HG03095 (cell line): ENCODE results near the gene GPR135.

ENCODE experiments used
- ATAC-seq: cut with Tn5 transposase; IDR thresholded peaks from one replicate; pipeline ENCODE4 v1.9.1; 2021; ENCODE audit warnings: moderate library complexity; ENCODE audit not compliant: unreplicated experiment

The GPR135 gene, protein sequence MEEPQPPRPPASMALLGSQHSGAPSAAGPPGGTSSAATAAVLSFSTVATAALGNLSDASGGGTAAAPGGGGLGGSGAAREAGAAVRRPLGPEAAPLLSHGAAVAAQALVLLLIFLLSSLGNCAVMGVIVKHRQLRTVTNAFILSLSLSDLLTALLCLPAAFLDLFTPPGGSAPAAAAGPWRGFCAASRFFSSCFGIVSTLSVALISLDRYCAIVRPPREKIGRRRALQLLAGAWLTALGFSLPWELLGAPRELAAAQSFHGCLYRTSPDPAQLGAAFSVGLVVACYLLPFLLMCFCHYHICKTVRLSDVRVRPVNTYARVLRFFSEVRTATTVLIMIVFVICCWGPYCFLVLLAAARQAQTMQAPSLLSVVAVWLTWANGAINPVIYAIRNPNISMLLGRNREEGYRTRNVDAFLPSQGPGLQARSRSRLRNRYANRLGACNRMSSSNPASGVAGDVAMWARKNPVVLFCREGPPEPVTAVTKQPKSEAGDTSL

DNA sequence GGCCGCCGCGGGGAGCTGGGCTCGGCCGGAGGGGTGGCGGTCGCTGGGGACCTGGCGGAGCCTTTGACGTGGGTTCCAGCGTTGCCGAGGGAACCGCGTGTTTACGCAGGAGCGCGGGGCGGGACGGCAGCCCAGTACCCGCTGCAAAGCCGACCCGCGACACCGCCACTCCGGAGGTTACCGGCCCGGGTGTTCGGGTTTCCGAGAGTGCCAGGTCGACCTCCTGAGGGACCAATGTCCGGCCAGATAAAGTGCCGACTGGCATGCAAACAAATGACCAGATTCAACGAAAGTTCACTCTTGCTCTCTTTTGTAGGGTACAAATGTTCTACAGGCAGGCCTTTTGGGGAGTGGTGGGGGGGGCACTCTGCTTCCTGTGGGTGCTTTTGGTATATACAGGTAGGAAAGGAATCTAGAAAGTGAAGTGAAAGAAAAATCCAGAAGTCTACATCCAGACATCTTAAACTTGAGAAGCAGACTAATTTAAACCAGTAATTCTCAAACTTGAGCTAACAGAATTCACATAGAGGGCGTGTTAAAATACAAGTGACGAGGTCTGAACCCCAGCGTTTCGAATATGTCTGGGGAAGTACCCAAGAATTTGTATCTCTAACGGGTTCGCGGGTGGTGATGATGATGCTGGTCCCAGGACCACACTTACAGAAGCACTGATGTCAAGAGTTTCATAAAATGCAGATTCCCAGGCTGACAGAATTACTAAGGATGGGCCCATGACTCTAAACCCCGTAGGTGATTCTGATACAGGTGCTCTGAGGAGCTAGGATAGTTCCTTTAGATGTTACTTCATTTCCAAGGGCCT, at the start of gene GPR135:
Gene GPR135 (minus strand): TSS at position 65 of the 820 bp plus-strand sequence. CDS start 154 bp downstream, outside the sequence.
- peak; percentile 32 for ATAC-seq

DNA sequence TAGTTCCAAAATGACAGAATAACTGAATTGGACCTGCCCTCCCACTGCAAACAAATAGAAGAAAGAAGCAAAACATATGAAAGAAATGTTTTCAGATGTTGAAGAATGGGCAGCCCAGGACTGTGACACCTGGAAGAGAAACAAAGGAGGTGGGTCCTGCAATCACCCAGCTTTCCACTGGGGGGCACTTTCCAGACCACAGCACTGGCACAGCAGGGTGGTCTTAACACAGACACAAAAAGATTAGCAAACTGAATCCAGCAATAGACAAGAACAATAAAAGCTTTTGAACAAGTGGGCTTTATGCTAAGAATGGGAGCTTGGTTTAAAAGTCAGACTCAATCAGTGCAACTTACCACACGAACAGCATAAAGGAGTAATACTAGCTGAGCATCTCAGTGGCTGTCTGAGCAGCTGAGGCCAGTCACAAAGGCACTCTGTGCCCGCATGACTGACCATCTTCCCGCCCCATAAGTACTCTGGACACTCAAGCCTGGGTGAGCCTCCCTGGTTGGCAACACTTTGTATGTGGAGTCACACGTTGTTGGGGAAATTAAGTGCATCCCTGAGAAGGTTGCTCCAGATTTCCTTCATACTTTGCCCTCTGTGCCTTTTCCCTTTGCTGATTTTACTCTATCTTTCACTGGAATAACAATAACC, 46.9 kb upstream of the GPR135 start:
- no peak for ATAC-seq

- ATAC-seq = no peak
Measured at GRCh38 chr14:59510966-59511365, 45.8 kb upstream of the GPR135 start.

- no peak for ATAC-seq
Measured at GRCh38 chr14:59510001-59510400, 44.8 kb upstream of the GPR135 start.

GRCh38 chr14:59509101-59509500, 43.9 kb upstream of the GPR135 start:
- ATAC-seq = no peak

GRCh38 chr14:59507752-59508103, 42.5 kb upstream of the GPR135 start:
- no peak for ATAC-seq

DNA sequence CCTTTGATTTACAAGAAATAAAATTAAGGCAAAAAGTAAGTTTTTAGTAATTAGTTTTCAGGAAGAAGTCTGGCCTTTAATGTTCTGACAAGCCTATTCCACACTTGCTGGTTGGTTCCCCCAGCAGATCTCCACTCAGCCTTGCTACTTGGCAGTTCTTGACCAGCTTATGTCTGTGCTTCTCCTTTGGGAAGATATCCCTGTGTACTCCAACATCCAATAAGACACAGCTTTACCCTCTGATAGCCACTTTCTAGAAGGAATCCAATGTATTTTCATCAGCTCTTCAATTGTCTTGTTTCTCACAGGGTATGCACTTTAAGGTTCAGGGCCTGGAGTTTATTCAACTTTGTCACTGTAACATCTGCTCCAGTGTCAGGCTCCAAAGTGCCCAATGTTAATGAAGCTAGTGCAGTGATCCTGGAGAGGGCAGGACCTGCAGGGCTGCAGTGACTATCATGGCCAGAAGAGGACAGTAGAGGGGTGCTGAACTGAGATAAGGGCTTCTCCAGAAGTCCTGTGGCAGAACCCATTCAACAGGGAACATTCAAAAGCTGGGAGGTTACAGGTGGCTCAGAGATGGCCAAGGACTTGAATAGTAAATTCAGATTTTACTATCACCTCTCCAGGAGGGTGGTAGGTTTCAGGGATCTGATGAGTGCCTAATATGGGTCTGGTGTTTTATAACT, 42.0 kb upstream of the GPR135 start:
- ATAC-seq = peak; percentile 82

GRCh38 chr14:59503256-59503655, 38.1 kb upstream of the GPR135 start:
- ATAC-seq = no peak

DNA sequence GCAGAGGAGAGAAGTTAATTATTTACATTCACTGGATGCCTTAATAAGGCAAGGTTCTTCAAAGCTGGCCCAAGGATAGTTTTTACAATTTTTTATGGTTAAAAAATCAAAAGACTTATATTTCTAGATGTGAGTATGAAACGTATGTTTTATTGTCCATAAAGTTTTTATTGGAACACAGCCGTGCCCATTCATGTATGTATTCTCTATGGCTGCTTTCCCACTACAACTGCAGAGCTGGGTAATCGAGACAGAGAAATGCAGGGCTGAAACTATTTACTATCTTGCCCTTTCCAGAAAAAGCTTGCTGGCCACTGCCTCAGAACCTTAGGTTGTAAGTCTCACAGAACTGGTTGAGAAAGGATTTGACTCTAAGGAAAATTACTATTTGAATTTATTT, 35.6 kb upstream of the GPR135 start:
- no peak for ATAC-seq

DNA sequence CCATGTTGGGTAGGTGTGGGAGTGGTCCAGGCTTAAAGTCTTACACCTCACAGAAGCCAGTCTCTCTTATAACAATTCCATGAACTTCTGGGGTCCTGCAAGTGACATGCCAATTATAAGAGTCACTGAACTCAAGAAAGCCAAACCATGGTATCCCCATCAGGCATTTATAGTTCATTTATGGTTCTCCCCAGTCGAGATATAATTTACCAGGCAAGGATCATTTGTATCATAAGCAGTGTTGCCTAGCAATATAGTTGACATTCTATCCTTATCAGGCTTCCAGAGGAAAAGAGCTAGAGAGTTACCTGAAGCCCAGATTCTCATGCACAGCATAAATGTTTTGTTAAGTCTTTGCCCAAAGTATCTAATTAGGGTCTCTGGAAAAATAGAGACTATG, 27.2 kb upstream of the GPR135 start:
- ATAC-seq = no peak

GRCh38 chr14:59490756-59491155, 25.6 kb upstream of the GPR135 start:
- no peak for ATAC-seq

- peak; percentile 36 for ATAC-seq
Measured at GRCh38 chr14:59484639-59485175, 19.5 kb upstream of the GPR135 start.

DNA sequence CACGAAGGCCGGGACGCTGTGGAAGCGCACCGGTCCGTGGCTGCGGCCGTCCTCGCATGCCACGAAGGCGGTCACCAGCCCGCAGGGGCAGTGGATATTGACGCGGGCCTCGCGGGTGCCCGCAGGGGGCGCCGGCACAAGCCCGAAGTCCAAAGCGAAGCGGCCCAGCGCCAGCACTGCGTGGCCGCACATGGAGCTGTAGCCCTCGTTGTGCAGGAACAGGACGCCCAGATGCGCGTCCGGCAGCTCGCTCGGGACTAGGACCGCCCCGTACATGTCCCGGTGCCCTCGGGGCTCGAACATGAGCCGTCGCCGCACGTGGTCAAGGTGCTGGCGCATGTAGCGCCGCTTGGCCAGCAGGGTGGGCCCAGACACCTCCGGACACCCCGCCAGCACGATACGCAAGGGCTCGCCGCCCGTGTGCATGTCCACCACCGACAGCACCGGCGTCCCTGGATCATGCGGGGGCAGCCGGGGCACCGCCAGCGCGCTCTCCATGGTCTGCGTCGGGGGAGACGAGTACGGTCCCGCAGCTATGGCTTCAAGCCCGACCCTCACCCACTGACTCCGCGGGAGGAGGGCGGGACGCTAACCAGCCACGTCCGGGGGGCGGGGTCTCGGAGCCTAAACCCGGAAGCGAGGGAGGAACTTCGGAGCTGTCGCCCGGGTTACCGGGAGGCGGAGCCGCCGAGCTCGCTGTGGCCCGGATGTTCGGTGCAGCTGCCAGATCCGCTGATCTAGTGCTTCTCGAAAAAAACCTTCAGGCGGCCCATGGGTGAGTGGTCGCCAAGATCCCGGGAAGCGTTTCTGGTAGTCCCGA, 18.8 kb upstream of the GPR135 start, which contains the start of the genes JKAMP and L3HYPDH:
Gene JKAMP (plus strand): TSS at position 699 of the 820 bp plus-strand sequence. CDS start 73 bp downstream, at position 772.
Gene L3HYPDH (minus strand): TSS at position 590 of the 820 bp plus-strand sequence. CDS start 92 bp downstream, at position 498.
- ATAC-seq = peak; percentile 88

DNA sequence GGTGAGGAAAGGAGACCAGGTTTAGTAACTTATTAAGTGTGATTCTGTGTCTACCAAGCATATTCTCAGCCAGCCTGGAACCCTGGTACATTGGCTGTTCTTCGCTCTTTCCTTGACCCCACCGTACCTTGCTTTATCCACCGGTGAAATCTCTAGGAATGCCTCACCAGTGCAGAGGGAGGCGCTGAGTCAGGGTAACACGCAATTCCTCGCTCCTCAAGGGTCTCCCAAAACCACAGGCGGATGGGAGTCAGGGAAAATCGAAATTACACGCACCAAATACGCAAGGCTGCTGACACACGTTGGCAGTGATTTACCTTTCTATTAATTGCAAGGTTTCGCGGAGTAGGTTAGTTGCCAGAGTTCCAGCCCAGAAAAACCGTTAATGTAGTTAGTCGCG, 18.2 kb upstream of the GPR135 start:
- no peak for ATAC-seq

DNA sequence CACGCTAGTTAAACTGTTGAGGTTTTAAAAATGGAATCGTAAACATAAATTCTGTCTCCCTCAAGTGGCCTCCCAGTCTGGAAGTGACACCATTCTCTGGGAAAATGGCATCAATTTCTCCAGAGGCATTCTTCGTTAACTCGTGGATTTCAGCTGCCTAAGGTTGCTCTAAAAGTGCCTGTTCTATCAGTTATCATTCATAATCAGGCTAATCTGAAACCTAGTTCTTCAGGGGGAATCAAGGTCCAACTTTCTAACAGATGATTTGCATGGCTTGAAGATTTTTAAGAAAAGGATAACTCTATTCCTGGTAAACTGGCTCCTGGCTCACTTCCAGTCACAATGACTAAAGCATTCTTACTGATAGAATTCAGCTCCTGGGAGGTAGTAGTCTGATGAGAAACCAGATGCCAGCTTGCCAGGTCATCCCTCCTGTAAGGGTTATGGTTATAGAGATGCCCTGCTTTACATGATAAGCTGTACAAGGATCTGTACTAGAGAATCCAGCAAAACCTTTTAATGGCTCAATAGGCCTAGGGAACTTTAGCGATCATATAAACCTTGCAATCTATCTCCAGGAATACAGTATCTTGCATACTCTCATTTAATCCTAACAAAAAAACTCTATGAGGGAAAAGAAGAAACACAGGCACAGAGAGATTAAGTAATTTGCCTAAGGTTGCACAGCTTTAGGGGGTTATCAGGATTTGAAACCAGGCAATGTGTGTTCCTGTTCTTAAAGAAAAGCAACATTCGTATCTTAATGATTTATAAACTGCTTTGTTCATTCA, 17.6 kb upstream of the GPR135 start:
- no peak for ATAC-seq

DNA sequence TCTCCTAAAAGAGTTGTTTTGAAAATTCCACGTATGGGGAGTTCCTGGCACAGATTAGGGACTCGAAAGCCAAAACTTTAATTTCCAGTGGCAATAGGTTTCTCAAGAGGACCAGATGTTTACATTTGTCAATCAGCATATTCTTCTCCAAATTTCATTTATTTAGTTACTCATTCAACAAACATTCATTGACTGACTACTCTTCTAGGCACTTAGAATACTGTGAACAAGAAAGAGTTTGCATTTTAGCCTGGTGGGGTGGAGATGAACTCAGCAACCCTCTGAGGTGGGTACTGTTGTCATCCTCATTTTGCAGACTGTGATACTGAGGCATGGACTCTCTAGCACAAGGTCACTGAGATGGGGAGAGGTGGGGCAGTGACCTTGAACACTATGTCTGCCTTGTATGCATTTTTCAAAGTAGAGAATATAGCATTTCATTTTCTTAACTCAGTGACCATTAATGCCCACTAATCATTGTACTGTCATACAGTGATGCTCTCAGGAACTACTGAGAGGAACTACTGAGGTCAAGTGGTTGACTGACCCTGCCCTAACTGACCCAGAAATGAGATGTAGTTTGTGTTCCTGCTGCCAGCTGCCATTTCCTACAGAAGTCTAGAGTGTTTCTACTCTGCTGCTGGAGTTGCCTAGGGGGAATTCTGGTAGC, 16.8 kb upstream of the GPR135 start:
- no peak for ATAC-seq

- no peak for ATAC-seq
Measured at GRCh38 chr14:59481407-59481806, 16.2 kb upstream of the GPR135 start.

DNA sequence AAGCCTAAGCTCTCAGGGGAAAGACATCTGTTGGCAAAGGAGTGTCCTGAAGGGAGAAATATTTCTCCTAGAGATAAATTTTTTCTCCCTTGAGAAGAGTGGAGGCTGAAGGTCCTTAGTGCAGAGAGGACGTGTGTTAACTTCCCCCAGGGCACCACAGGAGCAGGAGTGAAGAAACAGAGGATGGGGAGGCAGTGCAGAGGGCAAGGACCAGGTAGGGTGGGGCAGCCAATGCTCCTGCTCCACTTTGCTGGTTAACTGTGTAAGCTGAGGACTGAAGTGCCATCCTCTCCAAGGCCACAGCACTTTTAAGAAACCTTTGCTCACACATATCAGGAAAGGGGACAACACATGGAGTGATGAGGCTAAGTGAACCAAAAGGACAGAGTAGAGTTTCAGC, 15.0 kb upstream of the GPR135 start:
- ATAC-seq = no peak
